Activated T-helper 17 cell treated with anti-CD3 and anti-CD28 coated beads, Interleukin-2, amount 50 U/mL, for 72 hours (primary cell): ENCODE results near the gene SRP68. TPM values are rescaled to one million over a fixed set of nuclear protein-coding genes. Genes with fewer than 3 reads are reported as not detected.
A peak's percentile ranks its signal among the peaks of the same experiment; 100 is the strongest.

Experiments used
- ATAC-seq: fragments of 150-1000 bp; cut with Tn5 transposase; replicated peaks from 2 replicates; pipeline ENCODE4 v1.10.0; 2021; ENCODE audit warnings: mild to moderate bottlenecking, moderate library complexity
- H3K27ac Mint-ChIP-seq: one replicate; pipeline ENCODE4 v1.8.0; 2022; ENCODE audit warnings: mixed read lengths
- H3K27me3 Mint-ChIP-seq: one replicate; pipeline ENCODE4 v1.8.0; 2022; ENCODE audit warnings: mixed read lengths
- H3K36me3 Mint-ChIP-seq: one replicate; pipeline ENCODE4 v1.8.0; 2022; ENCODE audit warnings: low read depth, mild to moderate bottlenecking, mixed read lengths
- H3K4me1 Mint-ChIP-seq: one replicate; pipeline ENCODE4 v1.8.0; 2022; ENCODE audit warnings: mixed read lengths
- H3K4me3 Mint-ChIP-seq: one replicate; pipeline ENCODE4 v1.8.0; 2022; ENCODE audit warnings: mild to moderate bottlenecking, mixed read lengths
- H3K9me3 Mint-ChIP-seq: one replicate; pipeline ENCODE4 v1.8.0; 2022; ENCODE audit warnings: mixed read lengths
- total RNA-seq, 2 donors: library from RNA; stranded (reverse); gene quantifications; one replicate each; pipeline ENCODE4 v1.2.3, GENCODE V29; 2022

Gene SRP68
- 100 to 1,000 TPM; 109 to 117 TPM for total RNA-seq

DNA sequence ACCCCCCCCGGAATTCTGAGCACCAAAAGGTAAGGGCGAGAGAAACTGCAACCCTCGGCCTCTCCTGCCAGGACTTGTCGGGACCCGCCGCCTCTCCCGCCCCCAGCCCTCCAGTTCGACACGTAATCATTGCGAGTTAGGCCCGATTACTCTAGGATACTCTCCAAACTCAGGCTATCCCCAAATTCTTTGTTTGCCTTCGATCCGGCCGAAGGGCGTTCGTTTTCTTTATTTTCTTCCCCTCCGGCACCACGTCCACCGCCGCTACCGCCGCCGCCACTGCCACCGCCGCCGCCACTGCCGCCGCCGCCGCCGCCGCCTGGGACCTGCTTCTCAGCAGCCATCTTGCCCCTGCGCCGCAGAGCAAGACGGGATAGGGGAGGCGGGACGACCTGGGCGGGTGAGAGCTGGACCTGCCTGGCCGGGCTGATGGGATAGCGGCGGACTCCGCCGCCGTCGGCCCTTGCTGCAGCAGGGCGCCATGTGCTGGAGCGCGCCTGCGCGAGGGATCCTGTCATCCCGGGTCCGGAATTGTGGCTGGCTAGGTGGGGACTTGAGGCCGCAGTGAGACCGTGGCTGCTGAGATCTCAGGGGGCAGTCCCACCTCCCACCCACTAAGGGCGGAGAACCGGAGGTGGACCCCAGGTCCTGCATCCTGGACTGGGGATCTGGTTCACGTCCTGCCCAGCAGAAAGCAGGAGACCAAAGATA lies at the start of gene SRP68:
TSS of gene SRP68 (minus strand) at position 370 of the 711 bp plus-strand sequence. CDS start at position 344, 26 bp downstream.
- Mint-ChIP-seq H3K4me3 (peak within 1 kb of the TSS; percentile 99), H3K36me3 (peaks cover 80% of the 10 kb centered on the region), H3K27ac (peak within 1 kb of the TSS; percentile 100), H3K27me3 (peaks cover 18% of the 10 kb centered on the region), H3K9me3 (no peaks in the 10 kb centered on the region), H3K4me1 (peaks cover 22% of the 10 kb centered on the region)
- peak; percentile 74 for ATAC-seq

DNA sequence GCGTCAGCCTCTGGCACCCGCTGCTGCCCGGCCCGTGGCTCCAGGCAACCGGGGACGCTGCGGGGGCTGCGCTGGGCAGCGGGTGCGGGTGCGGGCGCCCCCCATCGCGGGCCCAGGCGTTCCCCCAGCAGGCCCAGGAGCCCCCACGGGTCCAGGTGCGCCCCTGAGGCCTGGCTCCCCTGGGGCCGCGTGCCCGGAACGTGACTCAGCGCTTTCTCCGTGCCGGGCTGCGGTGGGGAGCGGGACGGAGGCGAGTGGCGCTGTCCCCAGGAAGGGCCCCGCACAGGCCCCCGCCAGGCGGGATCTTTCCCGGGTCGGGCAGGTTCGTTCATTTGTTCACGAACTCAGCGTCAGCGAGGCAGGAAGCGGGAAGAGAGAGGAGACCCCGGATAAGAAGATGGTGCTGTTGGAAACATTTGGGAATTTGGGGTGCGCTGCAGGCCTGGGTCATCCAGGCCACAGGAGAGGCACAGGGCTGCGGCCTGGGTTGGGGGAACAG lies 49.7 kb upstream of the SRP68 start:
- ATAC-seq, result peak; percentile 22
- Mint-ChIP-seq H3K36me3 (no peaks in the 10 kb centered on the region), H3K27me3 (no peaks in the 10 kb centered on the region), H3K4me1 (peaks cover 4% of the 10 kb centered on the region), H3K9me3 (no peaks in the 10 kb centered on the region), H3K4me3 (peak overlapping the region; percentile 25), H3K27ac (peak overlapping the region; percentile 76)

DNA sequence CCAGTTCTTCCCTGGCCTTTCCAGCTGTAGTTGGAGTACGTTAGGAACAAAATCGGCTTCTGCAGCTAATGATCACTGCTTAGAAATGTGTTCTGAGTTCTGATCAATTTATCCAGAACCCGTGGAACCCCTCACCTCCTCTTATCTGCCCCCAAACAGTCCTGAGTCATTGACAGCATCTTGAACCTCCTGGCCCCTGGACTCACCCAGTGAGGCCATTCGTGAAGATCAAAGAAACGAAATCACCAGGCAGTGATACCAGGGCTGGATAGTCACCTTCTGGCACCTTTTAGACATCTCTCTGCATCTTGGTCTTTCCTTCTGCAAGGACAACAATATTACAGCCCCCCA lies 48.3 kb upstream of the SRP68 start:
- no peaks in the 10 kb centered on the region for H3K36me3 Mint-ChIP-seq
- H3K4me1 Mint-ChIP-seq, result peaks cover 4% of the 10 kb centered on the region
- H3K9me3 Mint-ChIP-seq, result no peaks in the 10 kb centered on the region
- no peak for ATAC-seq
- peak overlapping the region; percentile 54 for H3K27ac Mint-ChIP-seq
- peak overlapping the region; percentile 52 for H3K4me3 Mint-ChIP-seq
- no peaks in the 10 kb centered on the region for H3K27me3 Mint-ChIP-seq

DNA sequence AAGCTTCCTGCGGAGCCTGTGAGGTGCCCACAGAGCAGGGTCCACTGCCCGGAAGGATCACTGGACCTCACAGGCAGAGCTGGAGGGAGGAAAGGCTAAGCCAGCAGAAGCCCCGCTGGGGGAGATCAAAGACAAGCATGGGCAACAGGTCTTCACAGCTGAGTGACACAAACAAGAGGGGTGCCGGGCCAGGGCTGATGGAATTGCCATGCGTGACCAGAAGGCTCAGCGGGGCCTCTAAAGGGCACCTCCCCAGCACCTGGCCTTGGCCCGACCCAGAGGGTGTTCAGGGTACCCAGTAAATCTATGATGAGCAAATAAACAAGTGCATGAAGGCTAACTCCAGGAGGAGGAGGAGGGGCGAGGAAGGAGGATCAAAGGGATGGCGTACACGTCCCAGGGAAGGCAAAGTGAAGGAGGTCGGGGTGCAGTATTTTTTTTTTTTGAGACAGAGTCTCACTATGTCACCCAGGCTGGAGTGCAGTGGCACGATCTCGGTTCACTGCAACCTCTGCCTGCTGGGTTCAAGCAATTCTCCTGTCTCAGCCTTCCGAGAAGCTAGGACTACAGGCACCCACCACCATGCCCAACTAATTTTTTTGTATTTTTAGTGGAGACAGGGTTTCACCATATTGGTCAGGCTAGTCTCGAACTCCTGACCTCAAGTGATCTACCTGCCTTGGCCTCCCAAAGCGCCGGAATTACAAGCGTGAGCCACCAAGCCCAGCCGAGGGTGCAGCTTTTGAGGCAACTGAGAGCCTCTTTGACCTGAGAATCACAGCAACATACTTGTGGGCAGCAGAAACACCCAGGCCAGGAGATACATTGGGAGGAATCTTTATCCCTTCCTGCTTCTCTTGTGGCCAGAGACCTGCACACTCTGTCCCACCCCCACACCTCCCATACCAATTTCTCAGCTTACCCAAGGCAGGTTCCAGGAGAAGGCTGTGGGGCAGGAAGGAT lies 47.4 kb upstream of the SRP68 start:
- Mint-ChIP-seq H3K9me3 (no peaks in the 10 kb centered on the region), H3K36me3 (no peaks in the 10 kb centered on the region), H3K4me3 (no peak overlapping the region), H3K4me1 (peaks cover 4% of the 10 kb centered on the region), H3K27me3 (no peaks in the 10 kb centered on the region), H3K27ac (no peak overlapping the region)
- ATAC-seq, result no peak

DNA sequence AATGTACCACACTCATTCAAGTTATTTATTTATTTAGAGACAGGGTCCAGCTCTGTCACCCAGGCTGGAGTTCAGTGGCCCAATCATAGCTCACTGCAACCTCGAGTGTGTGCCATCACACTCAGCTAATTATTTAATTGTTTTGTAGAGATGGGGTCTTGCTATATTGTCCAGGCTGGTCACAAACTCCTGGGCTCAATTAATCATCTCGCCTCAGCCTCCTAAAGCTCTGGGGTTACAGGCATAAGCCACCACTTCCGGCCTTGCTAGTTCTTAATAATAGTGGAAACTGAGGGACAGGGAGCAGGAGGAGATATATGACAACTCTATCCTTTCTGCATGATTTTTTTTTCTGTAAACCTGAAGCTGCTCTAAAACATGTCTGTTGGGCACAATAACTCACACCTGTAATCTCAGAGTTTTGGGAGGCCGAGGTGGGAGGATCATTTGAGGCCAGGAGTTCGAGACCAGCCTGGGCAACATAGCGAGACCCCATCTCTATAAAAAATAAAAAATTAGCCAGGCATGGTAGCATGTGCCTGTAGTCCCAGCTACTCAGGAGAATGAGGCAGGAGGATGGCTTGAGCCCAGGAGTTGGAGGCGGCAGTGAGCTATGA lies 42.9 kb upstream of the SRP68 start:
- no peak for ATAC-seq
- Mint-ChIP-seq H3K4me1 (no peaks in the 10 kb centered on the region), H3K36me3 (no peaks in the 10 kb centered on the region), H3K9me3 (no peaks in the 10 kb centered on the region), H3K27ac (no peak overlapping the region), H3K27me3 (no peaks in the 10 kb centered on the region), H3K4me3 (no peak overlapping the region)

- Mint-ChIP-seq H3K4me3 (no peak overlapping the region), H3K4me1 (no peaks in the 10 kb centered on the region), H3K27me3 (no peaks in the 10 kb centered on the region), H3K27ac (no peak overlapping the region), H3K36me3 (no peaks in the 10 kb centered on the region), H3K9me3 (no peaks in the 10 kb centered on the region)
- ATAC-seq, result no peak
Measured at GRCh38 chr17:76111956-76112355, 39.6 kb upstream of the SRP68 start.

- H3K4me1 Mint-ChIP-seq, result no peaks in the 10 kb centered on the region
- H3K27me3 Mint-ChIP-seq, result no peaks in the 10 kb centered on the region
- H3K4me3 Mint-ChIP-seq, result no peak overlapping the region
- peaks cover 6% of the 10 kb centered on the region for H3K36me3 Mint-ChIP-seq
- ATAC-seq, result no peak
- no peak overlapping the region for H3K27ac Mint-ChIP-seq
- no peaks in the 10 kb centered on the region for H3K9me3 Mint-ChIP-seq
Measured at GRCh38 chr17:76107509-76107908, 35.2 kb upstream of the SRP68 start.

GRCh38 chr17:76106703-76107102 lies 34.4 kb upstream of the SRP68 start:
- H3K27me3 Mint-ChIP-seq, result no peaks in the 10 kb centered on the region
- H3K36me3 Mint-ChIP-seq, result peaks cover 13% of the 10 kb centered on the region
- no peak for ATAC-seq
- no peak overlapping the region for H3K4me3 Mint-ChIP-seq
- no peaks in the 10 kb centered on the region for H3K9me3 Mint-ChIP-seq
- peaks cover 4% of the 10 kb centered on the region for H3K4me1 Mint-ChIP-seq
- no peak overlapping the region for H3K27ac Mint-ChIP-seq

- no peaks in the 10 kb centered on the region for H3K9me3 Mint-ChIP-seq
- ATAC-seq, result no peak
- H3K36me3 Mint-ChIP-seq, result peaks cover 27% of the 10 kb centered on the region
- peak overlapping the region; percentile 72 for H3K27ac Mint-ChIP-seq
- H3K4me1 Mint-ChIP-seq, result peaks cover 11% of the 10 kb centered on the region
- H3K27me3 Mint-ChIP-seq, result no peaks in the 10 kb centered on the region
- H3K4me3 Mint-ChIP-seq, result peak overlapping the region; percentile 94
Measured at GRCh38 chr17:76104896-76105231, 32.5 kb upstream of the SRP68 start.

- no peaks in the 10 kb centered on the region for H3K9me3 Mint-ChIP-seq
Measured at GRCh38 chr17:76104140-76104895, 32.0 kb upstream of the SRP68 start.

GRCh38 chr17:76103274-76104139 lies 31.2 kb upstream of the SRP68 start, which contains the start of gene EXOC7:
TSS of gene EXOC7 (minus strand) at chr17:76103787. CDS start at chr17:76103692, 95 bp downstream.
- peaks cover 41% of the 10 kb centered on the region for H3K36me3 Mint-ChIP-seq
- H3K27me3 Mint-ChIP-seq, result no peaks in the 10 kb centered on the region
- peak within 1 kb of the TSS; percentile 97 for H3K27ac Mint-ChIP-seq
- peak within 1 kb of the TSS; percentile 94 for H3K4me3 Mint-ChIP-seq
- peak; percentile 95 for ATAC-seq
- no peaks in the 10 kb centered on the region for H3K9me3 Mint-ChIP-seq
- H3K4me1 Mint-ChIP-seq, result peaks cover 12% of the 10 kb centered on the region

More at GRCh38 chr17:76104140-76104895, 32.0 kb upstream of the SRP68 start:
- Mint-ChIP-seq H3K27ac (peak overlapping the region; percentile 97), H3K36me3 (peaks cover 33% of the 10 kb centered on the region), H3K4me3 (peak overlapping the region; percentile 94), H3K4me1 (peaks cover 12% of the 10 kb centered on the region), H3K27me3 (no peaks in the 10 kb centered on the region)
- no peak for ATAC-seq

GRCh38 chr17:76102944-76103273 lies 30.6 kb upstream of the SRP68 start:
- peak overlapping the region; percentile 94 for H3K4me3 Mint-ChIP-seq
- H3K4me1 Mint-ChIP-seq, result peaks cover 12% of the 10 kb centered on the region
- peak overlapping the region; percentile 97 for H3K27ac Mint-ChIP-seq

DNA sequence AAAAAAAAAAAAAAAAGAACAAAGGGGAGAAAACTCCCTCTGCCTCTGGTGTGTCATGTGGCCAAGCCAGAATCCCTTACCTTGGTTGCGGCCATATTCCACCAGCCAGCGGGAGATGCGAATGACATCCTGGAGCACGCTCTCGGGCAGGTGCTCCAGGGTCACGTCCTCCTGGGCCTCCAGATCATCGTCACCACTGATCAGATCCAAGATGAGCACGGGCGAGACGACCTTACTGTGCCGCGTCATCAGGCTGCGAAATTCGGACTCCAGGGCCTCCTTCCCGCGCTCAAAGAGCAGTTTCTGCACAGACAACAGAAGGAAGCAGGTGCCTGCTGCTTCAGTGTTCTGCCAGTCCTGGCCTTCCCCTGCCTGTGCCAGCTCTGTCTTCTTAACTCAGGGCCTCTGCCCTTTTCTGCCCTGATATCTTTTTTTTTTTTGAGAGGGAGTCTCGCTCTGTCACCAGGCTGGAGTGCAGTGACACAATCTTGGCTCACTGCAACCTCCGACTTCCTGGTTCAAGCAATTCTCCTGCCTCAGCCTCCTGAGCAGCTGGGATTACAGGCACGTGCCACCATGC lies 25.5 kb upstream of the SRP68 start:
- H3K27ac Mint-ChIP-seq, result no peak overlapping the region
- H3K36me3 Mint-ChIP-seq, result peaks cover 86% of the 10 kb centered on the region
- no peaks in the 10 kb centered on the region for H3K9me3 Mint-ChIP-seq
- peaks cover 12% of the 10 kb centered on the region for H3K4me1 Mint-ChIP-seq
- no peak overlapping the region for H3K4me3 Mint-ChIP-seq
- H3K27me3 Mint-ChIP-seq, result no peaks in the 10 kb centered on the region
- no peak for ATAC-seq

More at GRCh38 chr17:76102944-76103273, 30.6 kb upstream of the SRP68 start:
- Mint-ChIP-seq H3K9me3 (no peaks in the 10 kb centered on the region), H3K27me3 (no peaks in the 10 kb centered on the region), H3K36me3 (peaks cover 47% of the 10 kb centered on the region)
- no peak for ATAC-seq
